GM23338 (cell line): Measurements from ENCODE around the gene SUSD4. TPM values are rescaled to one million over a fixed set of nuclear protein-coding genes. Genes with fewer than 3 reads are reported as not detected.

Source experiments
- ATAC-seq: fragments of 200-7000 bp; cut with Tn5 transposase; 3 replicates; pipeline ENCODE4 v1.9.1; 2020
- DNase-seq: peaks from one replicate; pipeline ENCODE4 v3.0.0-alpha.2; 2015; ENCODE audit warnings: low spot score
- H2AFZ ChIP-seq: fragments of 200-600 bp; sonication (generic); 2 replicates; pipeline ENCODE4 v1.8.0; 2016; ENCODE audit warnings: antibody characterized with exemption, mild to moderate bottlenecking, moderate library complexity
- H3F3A ChIP-seq: fragments of 200-600 bp; sonication (generic); replicated peaks from 2 replicates; pipeline ENCODE4 v1.8.0; 2017; ENCODE audit warnings: antibody characterized with exemption, mixed run types, low read depth
- H3K27ac ChIP-seq: fragments of 200-600 bp; sonication (generic); 2 replicates; pipeline ENCODE4 v1.6.1; 2016; ENCODE audit warnings: low read depth
- H3K27me3 ChIP-seq: fragments of 200-600 bp; sonication (generic); 2 replicates; pipeline ENCODE4 v1.8.0; 2016; ENCODE audit warnings: mild to moderate bottlenecking, mixed run types, moderate library complexity; ENCODE audit not compliant: insufficient read depth
- H3K36me3 ChIP-seq: fragments of 200-600 bp; sonication (generic); 2 replicates; pipeline ENCODE4 v1.8.0; 2016; ENCODE audit warnings: mild to moderate bottlenecking; ENCODE audit not compliant: insufficient read depth
- H3K4me1 ChIP-seq: fragments of 200-600 bp; sonication (generic); 2 replicates; pipeline ENCODE4 v1.8.0; 2016; ENCODE audit warnings: mild to moderate bottlenecking, moderate library complexity; ENCODE audit not compliant: insufficient read depth
- H3K4me2 ChIP-seq: fragments of 200-600 bp; sonication (generic); 2 replicates; pipeline ENCODE4 v1.7.1; 2017; ENCODE audit warnings: mixed run types
- H3K4me3 ChIP-seq: fragments of 200-600 bp; sonication (generic); 2 replicates; pipeline ENCODE4 v1.6.1; 2016; ENCODE audit warnings: mixed run types
- H3K79me2 ChIP-seq: fragments of 200-600 bp; sonication (generic); replicated peaks from 2 replicates; pipeline ENCODE4 v1.8.0; 2017; ENCODE audit warnings: mild to moderate bottlenecking; ENCODE audit not compliant: insufficient read depth
- H3K9me2 ChIP-seq: fragments of 200-600 bp; sonication (generic); 2 replicates; pipeline ENCODE4 v1.8.0; 2017; ENCODE audit not compliant: insufficient read depth
- H4K20me1 ChIP-seq: fragments of 200-600 bp; sonication (generic); replicated peaks from 2 replicates; pipeline ENCODE4 v1.8.0; 2017; ENCODE audit warnings: mild to moderate bottlenecking; ENCODE audit not compliant: insufficient read depth
- H3K27ac Mint-ChIP-seq: 2 replicates; pipeline ENCODE4 v1.8.0; 2020; ENCODE audit warnings: inconsistent platforms, mild to moderate bottlenecking, moderate library complexity, mixed read lengths
- H3K27me3 Mint-ChIP-seq: 3 replicates; pipeline ENCODE4 v1.8.0; 2022; ENCODE audit warnings: low read depth, mild to moderate bottlenecking, moderate library complexity, mixed read lengths, inconsistent platforms; ENCODE audit not compliant: insufficient read depth, poor library complexity
- H3K36me3 Mint-ChIP-seq: 3 replicates; pipeline ENCODE4 v1.8.0; 2021; ENCODE audit warnings: low read depth, mild to moderate bottlenecking, inconsistent platforms, moderate library complexity, mixed read lengths
- H3K4me1 Mint-ChIP-seq: 3 replicates; pipeline ENCODE4 v1.8.0; 2020; ENCODE audit warnings: mild to moderate bottlenecking, inconsistent platforms, mixed read lengths
- H3K4me3 Mint-ChIP-seq: 3 replicates; pipeline ENCODE4 v1.8.0; 2021; ENCODE audit warnings: moderate library complexity, mild to moderate bottlenecking, inconsistent platforms, mixed read lengths
- H3K9me3 Mint-ChIP-seq: 3 replicates; pipeline ENCODE4 v1.8.0; 2020; ENCODE audit warnings: moderate library complexity, mild to moderate bottlenecking, inconsistent platforms, mixed read lengths
- CREB1 ChIP-seq: fragments of 250-450 bp; sonication (Bioruptor Pico); IDR thresholded peaks from 2 replicates; pipeline ENCODE4 v1.5.0; 2020; ENCODE audit warnings: low read depth, mild to moderate bottlenecking, moderate library complexity
- CTCF ChIP-seq, 2 experiments: fragments of 200-600 bp in 1 of 2; sonication (generic) in 1 of 2; conservative IDR thresholded peaks; 2 replicates each; pipeline versions ENCODE4 v1.5.1 to v1.6.1; 2016 to 2017; ENCODE audit warnings: antibody characterized with exemption in 2 of 2, low read depth in 2 of 2, mild to moderate bottlenecking in 2 of 2, moderate library complexity in 1 of 2
- ETS1 ChIP-seq: IDR thresholded peaks from 2 replicates; pipeline ENCODE4 v1.6.1; 2016; ENCODE audit warnings: antibody characterized with exemption
- EZH2 ChIP-seq: fragments of 200-600 bp; sonication (generic); IDR thresholded peaks from one replicate; pipeline ENCODE4 v1.8.0; 2017; ENCODE audit warnings: antibody characterized with exemption, mild to moderate bottlenecking, low read depth; ENCODE audit not compliant: unreplicated experiment
- EZH2phosphoT487 ChIP-seq: fragments of 200-600 bp; sonication (generic); IDR thresholded peaks from one replicate; pipeline ENCODE4 v1.8.1; 2018; ENCODE audit warnings: antibody characterized with exemption; ENCODE audit not compliant: unreplicated experiment
- JUNB ChIP-seq: IDR thresholded peaks from one replicate; pipeline ENCODE4 v1.6.1; 2016; ENCODE audit warnings: antibody characterized with exemption; ENCODE audit not compliant: unreplicated experiment
- NANOG ChIP-seq: IDR thresholded peaks from 2 replicates; pipeline ENCODE4 v1.6.1; 2016; ENCODE audit warnings: antibody characterized with exemption, borderline replicate concordance
- POLR2AphosphoS5 ChIP-seq: IDR thresholded peaks from 2 replicates; pipeline ENCODE4 v1.6.1; 2016; ENCODE audit warnings: antibody characterized with exemption, low read depth
- REST ChIP-seq: IDR thresholded peaks from one replicate; pipeline ENCODE4 v1.6.1; 2018; ENCODE audit warnings: antibody characterized with exemption; ENCODE audit not compliant: unreplicated experiment
- STAT1 ChIP-seq: IDR thresholded peaks from one replicate; pipeline ENCODE4 v1.6.1; 2016; ENCODE audit warnings: antibody characterized with exemption; ENCODE audit not compliant: unreplicated experiment
- ZNF114 ChIP-seq: fragments of 250-450 bp; sonication (Bioruptor Pico); IDR thresholded peaks from 2 replicates; pipeline ENCODE4 v1.5.0; 2020; ENCODE audit warnings: mild to moderate bottlenecking, moderate library complexity
- ZNF331 ChIP-seq: fragments of 250-450 bp; sonication (Bioruptor Pico); IDR thresholded peaks from 2 replicates; pipeline ENCODE4 v1.5.0; 2020; ENCODE audit warnings: low read depth, mild to moderate bottlenecking, moderate library complexity
- ZNF462 ChIP-seq: fragments of 250-450 bp; sonication (Bioruptor Pico); IDR thresholded peaks from 2 replicates; pipeline ENCODE4 v1.5.0; 2020; ENCODE audit warnings: mild to moderate bottlenecking, moderate library complexity
- polyA plus RNA-seq: library from polyadenylated mRNA; unstranded; fragments of >200 nt; fragmentation: Nextera tagmentation; extraction: Ambion mirVana; gene quantifications from 2 replicates; pipeline ENCODE4 v1.2.1, GENCODE V29; 2016
- total RNA-seq: library from RNA; depleted of rRNA; stranded (reverse); fragments of >200 nt; shearing (Covaris generic); gene quantifications from 2 replicates; pipeline ENCODE4 v1.2.3, GENCODE V29; 2014

SUSD4 gene
- total and polyA plus RNA-seq, 2 experiments from 2014 or later, result 2.3 to 3.6 TPM

GRCh38 chr1:223311826-223312225, 52.1 kb downstream of the SUSD4 start:
- Histone ChIP-seq H3K27me3 (no peaks in the 10 kb centered on the region), H3K36me3 (no peaks in the 10 kb centered on the region), H3K4me1 (no peaks in the 10 kb centered on the region; the same call in 1 of the 2 replicates), H3K79me2 (no peaks in the 10 kb centered on the region), H3K4me3 (no peak overlapping the region), H4K20me1 (no peaks in the 10 kb centered on the region), H3K27ac (no peak overlapping the region), H3K4me2 (no peak overlapping the region), H3F3A (no peaks in the 10 kb centered on the region), H3K9me2 (peaks cover 8% of the 10 kb centered on the region; the same call in 1 of the 2 replicates), H2AFZ (no peak overlapping the region)
- H3K27ac Mint-ChIP-seq, result no peak overlapping the region
- DNase-seq, result no peak
- ATAC-seq, result no peak
- H3K4me3 Mint-ChIP-seq, result no peak overlapping the region
- TF ChIP-seq EZH2phosphoT487, result no peak
- TF ChIP-seq POLR2AphosphoS5, result no peak
- TF ChIP-seq STAT1, result no peak
- no peak for TF ChIP-seq REST
- no peak for TF ChIP-seq ZNF114
- no peak for TF ChIP-seq ZNF331 (CRISPR knock-in tag)
- TF ChIP-seq EZH2, result no peak
- TF ChIP-seq CREB1 (CRISPR knock-in tag), result no peak
- no peak for TF ChIP-seq CTCF (conservative IDR thresholded peaks at IDR 0.05; ENCODE audit: low read depth in 2 of 2)
- no peak for TF ChIP-seq JUNB
- no peak for TF ChIP-seq ETS1
- no peak for TF ChIP-seq ZNF462 (CRISPR knock-in tag)
- no peak for TF ChIP-seq NANOG
- H3K36me3 Mint-ChIP-seq, result no peaks in the 10 kb centered on the region
- no peaks in the 10 kb centered on the region for H3K9me3 Mint-ChIP-seq
- peaks cover 7% of the 10 kb centered on the region for H3K4me1 Mint-ChIP-seq
- H3K27me3 Mint-ChIP-seq, result peaks cover 2% of the 10 kb centered on the region
